CD8-positive, alpha-beta memory T cell (primary cell): Measurements from ENCODE around the gene CDH15. TPM values are rescaled to one million over a fixed set of nuclear protein-coding genes. Genes with fewer than 3 reads are reported as not detected.
A peak's percentile ranks its signal among the peaks of the same experiment; 100 is the strongest.

Source experiments
- CTCF ChIA-PET: fragments of 350-600 bp; sonication (Branson Sonifier 250); formaldehyde crosslinking; loops from one replicate; lab custom pipeline; 2021; ENCODE audit warnings: antibody characterized with exemption; lab: Charles Lee
- POLR2A ChIA-PET: fragments of 350-600 bp; sonication (Branson Sonifier 250); formaldehyde crosslinking; loops from one replicate; lab custom pipeline; 2021; ENCODE audit warnings: antibody characterized with exemption; lab: Charles Lee
- DNase-seq, 5 donors: peaks; one replicate each; pipeline versions ENCODE4 v3.0.0 to v3.0.0-alpha.2; 2020 to 2022; ENCODE audit warnings: mixed read lengths in 1 of 5
- H3K27ac ChIP-seq: one replicate; pipeline ENCODE4 v1.7.0; 2013; ENCODE audit warnings: low read depth, mild to moderate bottlenecking, low read length, moderate library complexity
- H3K27me3 ChIP-seq: 2 replicates; pipeline ENCODE4 v1.7.0; 2013; ENCODE audit warnings: low read length, mild to moderate bottlenecking; ENCODE audit not compliant: insufficient read depth, poor library complexity, severe bottlenecking
- H3K36me3 ChIP-seq: 2 replicates; pipeline ENCODE4 v1.7.0; 2013; ENCODE audit warnings: mild to moderate bottlenecking, low read length, moderate library complexity; ENCODE audit not compliant: insufficient read depth
- H3K4me1 ChIP-seq: 2 replicates; pipeline ENCODE4 v1.7.0; 2013; ENCODE audit warnings: mild to moderate bottlenecking, low read length, moderate library complexity; ENCODE audit not compliant: insufficient read depth
- H3K4me3 ChIP-seq: 2 replicates; pipeline ENCODE4 v1.7.0; 2013; ENCODE audit warnings: mild to moderate bottlenecking, low read length
- H3K9me3 ChIP-seq: 2 replicates; pipeline ENCODE4 v1.7.0; 2013; ENCODE audit warnings: mild to moderate bottlenecking, low read length
- H3K27ac Mint-ChIP-seq, 8 donors: one replicate each; pipeline ENCODE4 v1.8.0; 2020 to 2021; ENCODE audit warnings: mixed read lengths in 8 of 8, mild to moderate bottlenecking in 6 of 8, inconsistent platforms in 3 of 8, moderate library complexity in 3 of 8
- H3K27me3 Mint-ChIP-seq, 2 donors: one replicate each; pipeline ENCODE4 v1.8.0; 2020 to 2021; ENCODE audit warnings: mixed read lengths in 2 of 2, mild to moderate bottlenecking in 1 of 2, moderate library complexity in 1 of 2
- H3K36me3 Mint-ChIP-seq, 3 donors: one replicate each; pipeline ENCODE4 v1.8.0; 2020 to 2021; ENCODE audit warnings: mixed read lengths in 3 of 3, inconsistent platforms in 1 of 3, mild to moderate bottlenecking in 1 of 3
- H3K4me1 Mint-ChIP-seq, 3 donors: one replicate each; pipeline ENCODE4 v1.8.0; 2020 to 2021; ENCODE audit warnings: mixed read lengths in 3 of 3, inconsistent platforms in 1 of 3, mild to moderate bottlenecking in 1 of 3
- H3K4me3 Mint-ChIP-seq, 7 donors: one replicate each; pipeline ENCODE4 v1.8.0; 2020 to 2021; ENCODE audit warnings: mixed read lengths in 7 of 7, mild to moderate bottlenecking in 6 of 7, moderate library complexity in 4 of 7, inconsistent platforms in 2 of 7
- H3K9me3 Mint-ChIP-seq, 5 donors: one replicate each; pipeline ENCODE4 v1.8.0; 2020 to 2022; ENCODE audit warnings: mixed read lengths in 5 of 5, mild to moderate bottlenecking in 3 of 5, moderate library complexity in 2 of 5, inconsistent platforms in 1 of 5
- polyA plus RNA-seq: library from polyadenylated mRNA; unstranded; fragments of 300-500 nt; fragmentation: Illumina TruSeq; gene quantifications from one replicate; pipeline ENCODE4 v1.2.3, GENCODE V29; 2021
- total RNA-seq, 2 experiments: library from RNA; stranded (reverse); gene quantifications; one replicate each; pipeline ENCODE4 v1.2.3, GENCODE V29; 2021

Gene CDH15
- total and polyA plus RNA-seq, 3 experiments from 2014 or later = not detected

DNA sequence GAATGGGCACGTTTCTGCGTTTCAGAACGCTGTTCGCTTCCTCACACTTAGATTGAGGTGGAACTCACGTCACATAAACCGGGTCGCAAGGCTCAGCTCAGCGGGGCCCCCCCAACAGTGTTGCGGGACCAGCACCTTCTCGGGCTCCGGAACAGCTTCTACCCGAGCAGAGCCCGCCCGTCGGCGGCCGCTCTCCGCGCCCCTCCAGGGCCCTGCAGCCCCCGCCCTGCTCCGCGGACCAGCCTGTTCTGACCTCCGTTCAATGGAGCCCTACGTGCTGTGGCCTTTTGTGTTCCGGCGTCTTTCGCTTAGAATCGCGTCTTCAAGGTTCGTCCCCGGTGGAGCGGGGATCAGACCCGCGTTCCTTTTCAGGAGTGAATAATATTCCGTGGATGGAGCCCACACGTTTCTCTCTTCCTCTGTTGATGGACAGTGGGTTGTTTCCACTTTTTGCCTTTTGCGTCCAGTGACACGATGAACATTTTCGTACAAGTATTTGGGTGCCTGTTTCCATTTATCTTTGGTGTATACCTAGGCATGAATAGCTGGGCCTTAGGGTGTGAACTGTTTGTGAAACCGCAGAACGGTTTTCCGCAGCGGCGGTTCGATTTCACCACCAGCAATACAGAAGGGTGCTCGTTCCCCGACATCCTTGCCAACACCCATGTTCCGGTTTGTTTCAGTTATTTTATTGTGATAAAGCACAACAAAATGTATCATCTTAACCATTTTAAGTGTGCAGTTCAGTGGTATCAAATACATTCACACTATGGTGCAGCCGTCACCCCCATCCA lies 31.1 kb downstream of the CDH15 start:
- H3K27ac Mint-ChIP-seq = peak overlapping the region in 3 of 8 donors; percentile 32 to 50 (median 50)
- peaks cover 0 to 11% (median 7%) of the 10 kb centered on the region in 5 donors for H3K9me3 Mint-ChIP-seq
- ChIA-PET POLR2A (no interaction called here), CTCF (no interaction called here)
- peaks cover 40 to 48% of the 10 kb centered on the region in 2 donors for H3K27me3 Mint-ChIP-seq
- no peak for DNase-seq
- H3K27ac ChIP-seq = no peak overlapping the region
- no peaks in the 10 kb centered on the region for H3K36me3 Mint-ChIP-seq
- H3K4me3 ChIP-seq = no peak overlapping the region
- H3K4me1 ChIP-seq = peaks cover 8% of the 10 kb centered on the region
- peaks cover 4% of the 10 kb centered on the region for H3K9me3 ChIP-seq
- H3K4me1 Mint-ChIP-seq = peaks cover 13 to 17% (median 16%) of the 10 kb centered on the region in 3 donors
- no peaks in the 10 kb centered on the region for H3K36me3 ChIP-seq
- peaks cover 26% of the 10 kb centered on the region for H3K27me3 ChIP-seq
- H3K4me3 Mint-ChIP-seq = peak overlapping the region; percentile 20 to 70 (median 57)

DNA sequence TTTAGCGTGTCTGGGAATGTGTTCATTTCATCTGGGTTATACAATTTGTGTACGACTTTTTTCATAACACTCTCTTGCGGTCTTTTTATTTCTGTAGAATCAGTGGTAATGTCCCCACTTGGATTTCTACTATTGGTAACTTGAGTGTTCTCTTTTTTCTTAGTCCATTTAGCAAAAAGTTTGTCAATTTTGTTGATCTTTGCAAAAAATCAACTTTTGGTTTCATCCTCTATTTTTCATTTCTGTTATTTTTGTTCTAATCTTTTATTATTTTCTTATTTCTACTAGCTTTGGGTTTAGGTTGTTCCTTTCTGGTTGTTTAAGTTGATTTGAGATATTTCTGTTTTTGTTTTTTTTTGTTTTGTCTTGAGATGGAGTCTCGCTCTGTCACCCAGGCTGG lies 36.4 kb downstream of the CDH15 start:
- Histone ChIP-seq H3K27ac (no peak overlapping the region), H3K27me3 (peaks cover 7% of the 10 kb centered on the region), H3K9me3 (no peaks in the 10 kb centered on the region), H3K4me3 (no peak overlapping the region), H3K4me1 (no peaks in the 10 kb centered on the region), H3K36me3 (no peaks in the 10 kb centered on the region)
- no peak overlapping the region for H3K27ac Mint-ChIP-seq
- CTCF ChIA-PET = no interaction called here
- peaks cover 2 to 4% (median 3%) of the 10 kb centered on the region in 3 donors for H3K4me1 Mint-ChIP-seq
- POLR2A ChIA-PET = no interaction called here
- H3K27me3 Mint-ChIP-seq = peaks cover 38 to 41% of the 10 kb centered on the region in 2 donors
- H3K9me3 Mint-ChIP-seq = peaks cover 0 to 5% (median 3%) of the 10 kb centered on the region in 5 donors
- H3K36me3 Mint-ChIP-seq = no peaks in the 10 kb centered on the region
- no peak for DNase-seq
- peak overlapping the region in 1 of 7 donors; percentile 56 for H3K4me3 Mint-ChIP-seq

DNA sequence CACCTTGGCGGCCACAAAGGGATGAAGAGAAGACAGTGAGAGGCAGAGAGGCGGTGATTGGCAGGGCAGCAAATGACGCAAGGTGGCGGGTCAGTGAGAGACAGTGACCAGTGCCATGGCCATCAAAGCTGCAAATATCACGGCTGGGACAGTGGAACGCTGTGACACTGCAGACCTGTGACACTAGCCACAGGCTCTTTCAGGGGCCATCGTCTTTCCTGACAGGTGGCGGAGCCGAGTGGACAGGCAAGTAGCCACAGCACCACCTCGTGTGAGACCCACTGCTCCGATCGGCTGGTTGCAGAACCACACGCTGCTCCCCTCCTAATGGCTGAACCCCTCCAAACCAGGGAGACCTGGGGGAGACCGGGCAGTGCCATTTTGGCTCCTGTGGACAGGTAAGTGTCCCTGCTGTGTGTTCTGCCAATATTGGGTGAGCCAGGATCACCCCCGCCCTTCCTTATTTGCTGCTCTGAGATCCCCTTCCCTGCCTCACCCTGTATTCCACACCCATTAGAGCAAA lies 38.0 kb downstream of the CDH15 start:
- no peaks in the 10 kb centered on the region for H3K9me3 Mint-ChIP-seq
- peaks cover 27% of the 10 kb centered on the region in 2 donors for H3K27me3 Mint-ChIP-seq
- H3K9me3 ChIP-seq = no peaks in the 10 kb centered on the region
- peaks cover 0 to 4% (median 2%) of the 10 kb centered on the region in 3 donors for H3K4me1 Mint-ChIP-seq
- ChIA-PET CTCF (no interaction called here), POLR2A (no interaction called here)
- no peaks in the 10 kb centered on the region for H3K4me1 ChIP-seq
- no peaks in the 10 kb centered on the region for H3K36me3 Mint-ChIP-seq
- H3K4me3 Mint-ChIP-seq = peak overlapping the region in 1 of 7 donors; percentile 30
- no peak overlapping the region for H3K27ac ChIP-seq
- H3K36me3 ChIP-seq = no peaks in the 10 kb centered on the region
- no peak overlapping the region for H3K27ac Mint-ChIP-seq
- no peaks in the 10 kb centered on the region for H3K27me3 ChIP-seq
- DNase-seq = peak in 1 of 5 donors; percentile 39
- no peak overlapping the region for H3K4me3 ChIP-seq

DNA sequence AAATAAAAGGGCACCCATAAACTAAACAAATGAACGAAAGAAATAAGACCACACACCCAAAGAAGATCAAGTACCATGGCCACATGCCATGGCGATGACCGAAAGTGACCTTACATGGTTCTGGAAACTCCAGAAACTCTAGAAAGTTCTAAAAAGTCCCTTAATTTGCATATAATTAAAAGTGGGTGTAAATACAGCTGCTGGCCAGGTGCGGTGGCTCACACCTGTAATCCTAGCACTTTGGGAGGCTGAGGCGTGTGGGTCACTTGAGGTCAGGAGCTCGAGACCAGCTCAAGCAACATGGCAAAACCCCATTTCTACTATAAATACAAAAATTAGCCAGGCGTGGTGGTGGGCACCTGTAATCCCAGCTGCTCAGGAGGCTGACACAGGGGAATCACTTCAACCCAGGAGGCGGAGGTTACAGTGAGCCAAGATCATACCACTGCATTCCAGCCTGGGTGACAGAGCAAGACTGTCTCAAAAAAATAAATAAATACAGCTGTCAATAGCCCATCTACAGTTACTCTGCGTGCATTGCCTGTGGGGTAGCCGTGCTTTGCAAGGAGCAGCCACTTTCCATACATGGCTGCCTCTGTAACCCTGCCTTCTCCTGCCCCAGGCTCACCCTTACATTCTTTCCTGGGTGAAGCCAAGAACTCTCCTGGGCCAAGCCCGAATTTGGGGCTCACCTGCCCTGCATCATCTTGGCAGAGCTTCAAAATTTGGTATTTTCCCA lies 38.8 kb downstream of the CDH15 start:
- POLR2A ChIA-PET = no interaction called here
- peaks cover 2 to 12% (median 5%) of the 10 kb centered on the region in 3 donors for H3K4me1 Mint-ChIP-seq
- DNase-seq = peak in 1 of 5 donors; percentile 3
- Histone ChIP-seq H3K4me1 (no peaks in the 10 kb centered on the region), H3K4me3 (no peak overlapping the region), H3K27ac (no peak overlapping the region), H3K27me3 (no peaks in the 10 kb centered on the region), H3K36me3 (no peaks in the 10 kb centered on the region), H3K9me3 (no peaks in the 10 kb centered on the region)
- peaks cover 22 to 27% of the 10 kb centered on the region in 2 donors for H3K27me3 Mint-ChIP-seq
- H3K36me3 Mint-ChIP-seq = no peaks in the 10 kb centered on the region
- H3K27ac Mint-ChIP-seq = no peak overlapping the region
- H3K4me3 Mint-ChIP-seq = peak overlapping the region in 1 of 7 donors; percentile 30
- CTCF ChIA-PET = no interaction called here
- no peaks in the 10 kb centered on the region for H3K9me3 Mint-ChIP-seq

DNA sequence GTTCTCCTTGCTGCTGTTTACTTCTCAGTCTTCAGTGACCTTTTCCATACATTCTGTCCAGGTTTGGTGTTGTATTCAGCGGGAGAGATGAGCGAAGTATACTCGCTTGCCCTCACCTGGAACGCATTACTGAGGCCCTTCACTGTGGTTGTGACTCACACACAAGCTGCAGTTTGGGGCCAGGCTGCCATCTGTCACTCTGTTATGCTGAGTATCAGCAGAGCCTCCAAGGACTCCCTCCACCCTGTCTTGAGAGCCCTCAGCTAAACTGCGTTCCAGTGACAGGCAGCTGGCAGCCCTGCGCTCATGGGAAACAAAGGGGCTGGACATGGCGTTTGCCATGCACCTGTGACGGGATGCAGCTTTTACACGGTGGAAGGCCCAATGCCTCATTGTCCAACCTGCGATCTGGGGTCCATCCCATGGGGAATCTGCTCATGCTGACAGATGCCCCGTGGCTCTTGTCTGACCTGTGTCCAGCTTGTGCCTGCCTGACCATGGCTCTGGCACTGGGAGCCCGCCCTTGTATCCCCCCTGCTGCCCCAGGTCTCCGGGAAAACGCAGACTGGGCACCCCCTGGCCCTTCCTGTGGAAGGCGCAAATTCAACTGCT lies 39.5 kb downstream of the CDH15 start:
- peaks cover 2 to 12% (median 7%) of the 10 kb centered on the region in 3 donors for H3K4me1 Mint-ChIP-seq
- no peak overlapping the region for H3K4me3 ChIP-seq
- ChIA-PET POLR2A (interaction anchor here (0.6 kb wide), 1 partner anchor 117 kb away, joined by 3 read pairs; no protein-coding TSS in a partner anchor), CTCF (no interaction called here)
- H3K27me3 Mint-ChIP-seq = peaks cover 22 to 27% of the 10 kb centered on the region in 2 donors
- peaks cover under 1% of the 10 kb centered on the region for H3K4me1 ChIP-seq
- H3K9me3 ChIP-seq = no peaks in the 10 kb centered on the region
- no peak overlapping the region for H3K27ac ChIP-seq
- peak in 1 of 5 donors; percentile 40 for DNase-seq
- no peak overlapping the region for H3K4me3 Mint-ChIP-seq
- H3K27ac Mint-ChIP-seq = no peak overlapping the region
- H3K36me3 ChIP-seq = no peaks in the 10 kb centered on the region
- no peaks in the 10 kb centered on the region for H3K9me3 Mint-ChIP-seq
- no peaks in the 10 kb centered on the region for H3K27me3 ChIP-seq
- no peaks in the 10 kb centered on the region for H3K36me3 Mint-ChIP-seq

DNA sequence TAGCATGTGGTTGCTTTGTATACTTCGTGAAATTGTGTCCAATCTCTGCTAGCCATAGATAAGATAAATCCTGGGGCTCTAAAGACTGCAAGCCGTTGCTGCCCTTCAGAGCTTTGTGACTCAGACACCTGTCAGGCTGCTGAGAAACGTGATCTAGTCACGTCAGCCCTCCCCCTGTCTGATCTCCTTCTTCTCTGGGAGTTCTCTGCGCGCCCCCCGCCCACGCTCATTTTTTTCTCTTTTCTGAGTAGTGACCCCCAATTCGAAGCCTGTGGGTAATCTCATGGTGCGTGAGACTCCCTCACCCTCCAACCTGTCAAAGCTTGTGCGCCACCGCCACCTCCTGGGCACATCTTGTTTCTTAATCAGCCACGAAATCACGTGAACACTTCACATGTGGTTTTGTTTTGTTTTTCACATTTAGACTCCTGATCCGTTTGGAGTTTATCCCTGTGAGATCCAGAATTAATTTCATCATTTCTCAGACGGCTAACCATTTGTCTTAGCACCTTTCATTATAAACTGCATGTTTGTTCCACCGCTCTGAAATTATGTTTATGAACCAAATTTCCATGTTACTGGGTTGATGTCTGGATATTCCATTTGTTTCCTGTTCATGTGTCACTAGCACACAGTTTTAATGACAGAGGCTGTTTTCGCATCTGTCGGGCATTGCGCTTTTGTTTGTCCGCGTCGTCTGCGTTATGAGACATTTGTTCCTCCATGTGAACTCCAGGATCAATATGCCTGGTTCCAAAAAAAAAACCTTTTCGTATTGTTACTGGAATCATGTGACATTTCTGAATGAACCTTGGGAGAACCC lies 45.0 kb downstream of the CDH15 start:
- no peaks in the 10 kb centered on the region for H3K27me3 Mint-ChIP-seq
- peaks cover 21% of the 10 kb centered on the region for H3K4me1 ChIP-seq
- no peaks in the 10 kb centered on the region for H3K9me3 Mint-ChIP-seq
- peak; percentile 70 to 90 (median 77) for DNase-seq
- H3K4me3 Mint-ChIP-seq = peak overlapping the region; percentile 62 to 96 (median 81)
- peak overlapping the region; percentile 61 for H3K4me3 ChIP-seq
- ChIA-PET CTCF (interaction anchor here (0.9 to 2.0 kb wide), 8 partner anchors 101 to 479 kb away, joined by 3 to 9 read pairs (median 4); partner anchors contain the start of genes APRT, GALNS and TRAPPC2L), POLR2A (interaction anchor here (0.7 kb wide), 1 partner anchor 414 kb away, joined by 3 read pairs; no protein-coding TSS in a partner anchor)
- H3K27ac ChIP-seq = peak overlapping the region; percentile 96
- peak overlapping the region; percentile 81 to 98 (median 94) for H3K27ac Mint-ChIP-seq
- H3K4me1 Mint-ChIP-seq = peaks cover 29 to 48% (median 41%) of the 10 kb centered on the region in 3 donors
- peaks cover 6% of the 10 kb centered on the region for H3K36me3 ChIP-seq
- H3K27me3 ChIP-seq = no peaks in the 10 kb centered on the region
- no peaks in the 10 kb centered on the region for H3K9me3 ChIP-seq
- peaks cover 2 to 27% (median 3%) of the 10 kb centered on the region in 3 donors for H3K36me3 Mint-ChIP-seq

DNA sequence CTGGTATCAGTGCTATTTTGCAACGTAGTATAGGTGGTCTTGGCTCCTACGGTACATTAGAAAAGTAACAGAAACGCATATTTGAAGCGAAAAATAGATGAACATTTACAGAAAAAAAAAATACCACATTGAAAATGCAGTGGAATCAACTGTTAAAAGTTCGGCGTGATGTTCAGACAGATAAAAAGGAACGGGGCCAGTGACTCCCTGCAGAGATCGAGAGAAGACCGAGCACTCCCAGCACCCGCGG lies 45.5 kb downstream of the CDH15 start:
- CTCF ChIA-PET = interaction anchor here (1.0 to 1.8 kb wide), 8 partner anchors 23 to 646 kb away, joined by 3 to 6 read pairs (median 4); partner anchors contain the start of gene ZC3H18
- Mint-ChIP-seq H3K4me3 (peak overlapping the region; percentile 62 to 96 (median 81)), H3K27me3 (no peaks in the 10 kb centered on the region), H3K27ac (peak overlapping the region; percentile 81 to 98 (median 94)), H3K36me3 (peaks cover 4 to 33% (median 5%) of the 10 kb centered on the region in 3 donors), H3K9me3 (no peaks in the 10 kb centered on the region), H3K4me1 (peaks cover 31 to 49% (median 44%) of the 10 kb centered on the region in 3 donors)
- DNase-seq = no peak
- POLR2A ChIA-PET = interaction anchor here (0.6 to 1.6 kb wide), 8 partner anchors 24 to 529 kb away, joined by 3 to 9 read pairs (median 4); partner anchors contain the start of genes GALNS and TRAPPC2L
- peaks cover 21% of the 10 kb centered on the region for H3K4me1 ChIP-seq
- H3K27ac ChIP-seq = peak overlapping the region; percentile 96
- H3K9me3 ChIP-seq = no peaks in the 10 kb centered on the region
- no peaks in the 10 kb centered on the region for H3K27me3 ChIP-seq
- H3K36me3 ChIP-seq = peaks cover 12% of the 10 kb centered on the region
- H3K4me3 ChIP-seq = peak overlapping the region; percentile 61
